Measurements from ENCODE around the gene SNRPD2.

GRCh38 chr19:45733160-45733810, 41.5 kb upstream of the SNRPD2 start, which contains the start of gene MEIOSIN:
- TF ChIP-seq CTCF (IDR thresholded peaks at IDR 0.05; ENCODE audit: insufficient read depth, low read length, poor library complexity, severe bottlenecking) (no peak), EZH2phosphoT487 (conservative IDR thresholded peaks at IDR 0.05; ENCODE audit: low read length) (no peak)
